Measurements from ENCODE around the gene IREB2. TPM values are rescaled to one million over a fixed set of nuclear protein-coding genes. Genes with fewer than 3 reads are reported as not detected.

Gene IREB2
- total and polyA plus RNA-seq, 2 of the 13 experiments (the other 11 are each of a cell fraction or from before 2014, with no cell fraction given), result 24.2 to 30.4 TPM

DNA sequence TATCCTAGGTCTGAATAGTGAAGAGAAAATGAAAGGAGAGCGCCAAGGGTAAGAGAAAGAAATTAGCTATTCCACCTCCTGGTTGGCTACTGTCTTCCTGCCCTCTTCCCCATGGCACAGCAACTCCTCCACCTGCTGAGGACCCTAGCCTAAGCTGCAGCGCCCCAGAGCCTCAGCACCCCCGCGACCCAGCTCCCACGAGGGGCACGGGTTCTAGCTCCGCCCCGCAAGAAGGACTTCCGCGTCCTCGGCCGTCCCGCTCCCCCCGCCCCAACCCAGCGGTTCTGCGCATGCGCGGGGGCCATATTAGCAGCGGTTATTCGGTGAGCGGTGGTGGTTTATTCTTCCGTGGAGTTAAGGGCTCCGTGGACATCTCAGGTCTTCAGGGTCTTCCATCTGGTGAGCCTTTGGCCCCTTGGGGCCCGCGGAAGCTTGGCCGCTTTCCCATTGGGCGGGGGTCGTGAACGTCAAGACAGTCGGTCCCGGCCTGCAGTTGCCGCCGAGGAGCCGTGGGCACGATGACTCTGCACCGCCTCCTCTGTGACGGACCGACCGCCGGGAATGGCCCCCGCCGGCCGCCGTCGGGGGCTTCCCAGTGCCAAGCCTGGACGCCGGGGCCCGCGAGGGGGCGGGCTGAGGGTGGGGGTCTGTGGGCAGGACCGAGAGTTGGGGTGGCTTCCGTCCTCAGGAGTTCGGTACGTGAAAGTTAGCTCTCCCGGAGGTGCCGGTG, 102.3 kb downstream of the IREB2 start, which contains the start of gene PSMA4:
PSMA4 (plus strand) TSS at position 304 of the 730 bp plus-strand sequence. CDS start 1,484 bp downstream, outside the sequence.
- peak within 1 kb of the TSS; percentile 87 for H3K9ac ChIP-seq (ENCODE audit: insufficient read depth, low read depth, low read length)
- peak within 1 kb of the TSS; percentile 83 to 88 (median 87) for H3K4me3 ChIP-seq (replicated peaks in 1 of 3; ENCODE audit: insufficient read depth in 1 of 3, low read depth in 2 of 3, low read length in 3 of 3)
- WGBS (ENCODE audit: low lambda C conversion rate), result under 1% methylated on average over 19 of the region's 56 CpGs
- ATAC-seq, result peak; percentile 92
- H3K4me1 ChIP-seq (ENCODE audit: insufficient read depth, low read length), result peaks cover 25% of the 10 kb centered on the region
- H2AFZ ChIP-seq (ENCODE audit: low read length), result peak within 1 kb of the TSS; percentile 92
- H4K20me1 ChIP-seq (ENCODE audit: insufficient read depth, low read length), result no peaks in the 10 kb centered on the region
- peak within 1 kb of the TSS; percentile 89 for H3K4me2 ChIP-seq (ENCODE audit: low read depth, low read length)
- FAIRE-seq, result no peak
- H3K27me3 ChIP-seq (ENCODE audit: control insufficient read depth in 1 of 2, insufficient read depth in 2 of 2, low read length in 2 of 2), result no peaks in the 10 kb centered on the region; a peak in 1 of 5 replicates
- peaks cover 24% of the 10 kb centered on the region for H3K79me2 ChIP-seq (ENCODE audit: insufficient read depth, low read length)
- intact Hi-C loops (cut with micrococcal nuclease; ENCODE audit: unreplicated experiment), result loop anchor here (1.0 to 5.0 kb wide), 2 partner anchors 25 to 33 kb away; partner anchors contain the start of genes CHRNA5 and HYKK
- peak; percentile 73 for DNase-seq (ENCODE audit: low spot score)
- ChIA-PET CTCF (ENCODE audit: low intra/inter-chr PET ratio, low total read pairs) (no interaction called here), POLR2A (interaction anchor here (0.6 to 3.4 kb wide), 17 partner anchors 9 to 410 kb away, joined by 3 to 40 read pairs (median 4); partner anchors contain the start of genes CHRNA5, HYKK, IREB2 and SKIC8)
- in situ Hi-C loops (cut with HindIII; ENCODE audit: extremely low pct_ligation_motif_present, low pct_unique_long_range_greater_than_20kb), result no loop called here
- H3K36me3 ChIP-seq (replicated peaks in 1 of 2; ENCODE audit: control insufficient read depth in 1 of 2, insufficient read depth in 2 of 2, low read length in 2 of 2), result peaks cover 0 to 16% of the 10 kb centered on the region in 2 experiments; a peak in 2 of 5 replicates
- BruUV-seq (replicated peaks), result no TSS peak
- H3K9me3 ChIP-seq (ENCODE audit: low read length), result no peaks in the 10 kb centered on the region
- H3K27ac ChIP-seq (ENCODE audit: extremely low read length, insufficient read depth, low read length), result peak within 1 kb of the TSS; percentile 94
- TF ChIP-seq ZNF143 (CRISPR knock-in tag; IDR thresholded peaks at IDR 0.05) (no peak), RBM39 (IDR thresholded peaks at IDR 0.05; ENCODE audit: low read depth, low read length, poor library complexity, severe bottlenecking) (peak; percentile 54), CCDC6 (CRISPR knock-in tag; IDR thresholded peaks at IDR 0.05) (peak; percentile 22; the same call in 1 of the 2 replicates), ZC3H13 (CRISPR knock-in tag; IDR thresholded peaks at IDR 0.05) (peak; percentile 84; the same call in 1 of the 2 replicates), HOXA9 (CRISPR knock-in tag; IDR thresholded peaks at IDR 0.05; ENCODE audit: borderline replicate concordance) (0 out of 2 replicates have a peak, but pooled peaks have one; percentile 14), ZNF451 (CRISPR knock-in tag; IDR thresholded peaks at IDR 0.05) (peak; percentile 62; the same call in 1 of the 2 replicates), HDAC1 (CRISPR knock-in tag; IDR thresholded peaks at IDR 0.05) (peak; percentile 90), SP2 (CRISPR knock-in tag; IDR thresholded peaks at IDR 0.05) (peak; percentile 43; the same call in 1 of the 2 replicates), SRSF4 (IDR thresholded peaks at IDR 0.05; ENCODE audit: low read depth, low read length, poor library complexity, severe bottlenecking) (no peak), ZNF567 (CRISPR knock-in tag; IDR thresholded peaks at IDR 0.05; ENCODE audit: borderline replicate concordance) (no peak), ZNF788 (CRISPR knock-in tag; IDR thresholded peaks at IDR 0.05; ENCODE audit: borderline replicate concordance) (peak; percentile 70; the same call in 1 of the 2 replicates), ZNF589 (CRISPR knock-in tag; conservative IDR thresholded peaks at IDR 0.05) (0 out of 2 replicates have a peak, but pooled peaks have one; percentile 44)
- TF ChIP-seq, protein P1, sequence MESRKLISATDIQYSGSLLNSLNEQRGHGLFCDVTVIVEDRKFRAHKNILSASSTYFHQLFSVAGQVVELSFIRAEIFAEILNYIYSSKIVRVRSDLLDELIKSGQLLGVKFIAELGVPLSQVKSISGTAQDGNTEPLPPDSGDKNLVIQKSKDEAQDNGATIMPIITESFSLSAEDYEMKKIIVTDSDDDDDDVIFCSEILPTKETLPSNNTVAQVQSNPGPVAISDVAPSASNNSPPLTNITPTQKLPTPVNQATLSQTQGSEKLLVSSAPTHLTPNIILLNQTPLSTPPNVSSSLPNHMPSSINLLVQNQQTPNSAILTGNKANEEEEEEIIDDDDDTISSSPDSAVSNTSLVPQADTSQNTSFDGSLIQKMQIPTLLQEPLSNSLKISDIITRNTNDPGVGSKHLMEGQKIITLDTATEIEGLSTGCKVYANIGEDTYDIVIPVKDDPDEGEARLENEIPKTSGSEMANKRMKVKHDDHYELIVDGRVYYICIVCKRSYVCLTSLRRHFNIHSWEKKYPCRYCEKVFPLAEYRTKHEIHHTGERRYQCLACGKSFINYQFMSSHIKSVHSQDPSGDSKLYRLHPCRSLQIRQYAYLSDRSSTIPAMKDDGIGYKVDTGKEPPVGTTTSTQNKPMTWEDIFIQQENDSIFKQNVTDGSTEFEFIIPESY (CRISPR knock-in tag; IDR thresholded peaks at IDR 0.05), result no peak
- TF ChIP-seq, protein P2, sequence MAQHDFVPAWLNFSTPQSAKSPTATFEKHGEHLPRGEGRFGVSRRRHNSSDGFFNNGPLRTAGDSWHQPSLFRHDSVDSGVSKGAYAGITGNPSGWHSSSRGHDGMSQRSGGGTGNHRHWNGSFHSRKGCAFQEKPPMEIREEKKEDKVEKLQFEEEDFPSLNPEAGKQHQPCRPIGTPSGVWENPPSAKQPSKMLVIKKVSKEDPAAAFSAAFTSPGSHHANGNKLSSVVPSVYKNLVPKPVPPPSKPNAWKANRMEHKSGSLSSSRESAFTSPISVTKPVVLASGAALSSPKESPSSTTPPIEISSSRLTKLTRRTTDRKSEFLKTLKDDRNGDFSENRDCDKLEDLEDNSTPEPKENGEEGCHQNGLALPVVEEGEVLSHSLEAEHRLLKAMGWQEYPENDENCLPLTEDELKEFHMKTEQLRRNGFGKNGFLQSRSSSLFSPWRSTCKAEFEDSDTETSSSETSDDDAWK (CRISPR knock-in tag; IDR thresholded peaks at IDR 0.05), result no peak

Data from HepG2 (cell line).